HepG2 (cell line): ENCODE data around the gene TBC1D10A. TPM values are rescaled to one million over a fixed set of nuclear protein-coding genes. Genes with fewer than 3 reads are reported as not detected.

Experiments
- CREB3 ChIP-seq: sonication (generic); formaldehyde crosslinking; IDR thresholded peaks from 2 replicates; pipeline ENCODE4 v1.5.0; 2020; ENCODE audit warnings: missing genetic modification reagents
- FOSL1 ChIP-seq: sonication (generic); formaldehyde crosslinking; IDR thresholded peaks from 2 replicates; pipeline ENCODE4 v1.9.0; 2021; ENCODE audit warnings: missing genetic modification reagents, borderline replicate concordance
- HMG20A ChIP-seq: IDR thresholded peaks from 2 replicates; pipeline ENCODE4 v1.6.1; 2016; ENCODE audit warnings: borderline replicate concordance
- HMGA1 ChIP-seq: sonication (generic); formaldehyde crosslinking; conservative IDR thresholded peaks from 2 replicates; pipeline ENCODE4 v1.4.0; 2020; ENCODE audit warnings: missing genetic modification reagents
- HOXA3 ChIP-seq: sonication (generic); formaldehyde crosslinking; IDR thresholded peaks from 2 replicates; pipeline ENCODE4 v1.5.0; 2020; ENCODE audit warnings: missing genetic modification reagents
- ISX ChIP-seq: sonication (generic); formaldehyde crosslinking; conservative IDR thresholded peaks from 2 replicates; pipeline ENCODE4 v1.5.0; 2020; ENCODE audit warnings: missing genetic modification reagents
- KMT2B ChIP-seq: IDR thresholded peaks from 2 replicates; pipeline ENCODE4 v1.6.1; 2016; ENCODE audit warnings: missing genetic modification reagents, missing compliant biosample characterization
- MXD4 ChIP-seq: IDR thresholded peaks from 2 replicates; pipeline ENCODE4 v1.6.1; 2016; ENCODE audit warnings: mild to moderate bottlenecking, missing biosample characterization, missing genetic modification reagents
- NFE2L1 ChIP-seq: sonication (generic); formaldehyde crosslinking; IDR thresholded peaks from 2 replicates; pipeline ENCODE4 v1.4.0; 2020; ENCODE audit warnings: missing genetic modification reagents, mild to moderate bottlenecking, borderline replicate concordance
- NR2F2 ChIP-seq: IDR thresholded peaks from 2 replicates; pipeline ENCODE4 v1.6.1; 2012; ENCODE audit warnings: low read depth, inconsistent platforms, borderline replicate concordance
- PBX2 ChIP-seq: IDR thresholded peaks from 2 replicates; pipeline ENCODE4 v1.6.1; 2016; ENCODE audit warnings: control low read depth
- SNAI1 ChIP-seq: sonication (generic); formaldehyde crosslinking; IDR thresholded peaks from 2 replicates; pipeline ENCODE4 v1.5.0; 2020; ENCODE audit warnings: mild to moderate bottlenecking, missing genetic modification reagents, borderline replicate concordance
- SP2 ChIP-seq: sonication (generic); formaldehyde crosslinking; IDR thresholded peaks from 2 replicates; pipeline ENCODE4 v1.5.1; 2020; ENCODE audit warnings: mild to moderate bottlenecking, missing genetic modification reagents
- SRF ChIP-seq: IDR thresholded peaks from 2 replicates; pipeline ENCODE4 v1.6.1; 2011; ENCODE audit warnings: mild to moderate bottlenecking, low read depth, low read length, moderate library complexity
- TBX3 ChIP-seq: fragments of 450-650 bp; IDR thresholded peaks from 2 replicates; pipeline ENCODE4 v1.6.1; 2017; ENCODE audit warnings: antibody characterized with exemption, mild to moderate bottlenecking, inconsistent platforms, borderline replicate concordance
- TCF7 ChIP-seq: sonication (generic); IDR thresholded peaks from 2 replicates; pipeline ENCODE4 v1.6.1; 2016; ENCODE audit warnings: antibody characterized with exemption, low read depth
- TRIM24 ChIP-seq: sonication (generic); formaldehyde crosslinking; IDR thresholded peaks from 2 replicates; pipeline ENCODE4 v1.8.0; 2022; ENCODE audit warnings: mild to moderate bottlenecking, missing genetic modification reagents
- ZNF275 ChIP-seq: sonication (generic); formaldehyde crosslinking; IDR thresholded peaks from 2 replicates; pipeline ENCODE4 v1.8.0; 2022; ENCODE audit warnings: missing genetic modification reagents, mild to moderate bottlenecking, inconsistent platforms, borderline replicate concordance
- ZNF609 ChIP-seq: sonication (generic); formaldehyde crosslinking; IDR thresholded peaks from 2 replicates; pipeline ENCODE4 v1.4.0; 2020; ENCODE audit warnings: mild to moderate bottlenecking, missing genetic modification reagents, borderline replicate concordance
- ZNF691 ChIP-seq: sonication (generic); formaldehyde crosslinking; IDR thresholded peaks from 2 replicates; pipeline ENCODE4 v1.4.0; 2020; ENCODE audit warnings: missing genetic modification reagents, low read depth, mild to moderate bottlenecking, borderline replicate concordance
- polyA plus RNA-seq, 8 experiments: library from polyadenylated mRNA; depleted of rRNA in 3 of 8; stranded (reverse) in 7 of 8; unstranded in 1 of 8; fragments of >200 nt; fragmentation: Illumina TruSeq in 4 of 8; extraction: Trizol in 4 of 8; gene quantifications; 2 replicates each; pipeline versions ENCODE4 v1.2.1 to v1.2.3, GENCODE V29; 2011 to 2016; ENCODE audit warnings: low read depth in 4 of 8, missing spikeins in 1 of 8, mixed read lengths in 1 of 8; ENCODE audit not compliant: insufficient read depth in 1 of 8
- total RNA-seq, 5 experiments: library from RNA; depleted of rRNA; stranded (reverse); fragments of >200 nt; fragmentation: Illumina TruSeq; extraction: Trizol; gene quantifications; 2 replicates each; pipeline ENCODE4 v1.2.3, GENCODE V29; 2016; ENCODE audit warnings: low read depth in 1 of 5

TBC1D10A gene
- total and polyA plus RNA-seq, 2 of the 13 experiments (the other 11 are each of a cell fraction or from before 2014, with no cell fraction given) = 4.2 to 4.9 TPM

GRCh38 chr22:30326706-30327362 lies at the start of gene TBC1D10A (continued):
- TF ChIP-seq SRF (no peak), HOXA3 (no peak), TBX3 (no peak), CREB3 (CRISPR knock-in tag) (no peak), ZNF691 (CRISPR knock-in tag) (no peak), SNAI1 (CRISPR knock-in tag) (no peak), KMT2B (peak; percentile 43; the same call in 1 of the 2 replicates), TRIM24 (CRISPR knock-in tag) (no peak), MXD4 (CRISPR knock-in tag) (0 out of 2 replicates have a peak, but pooled peaks have one; percentile 48), SP2 (CRISPR knock-in tag) (peak; percentile 53; the same call in 1 of the 2 replicates), PBX2 (CRISPR knock-in tag) (peak; percentile 86), HMGA1 (CRISPR knock-in tag) (no peak), ZNF275 (CRISPR knock-in tag) (no peak), TCF7 (no peak), ISX (CRISPR knock-in tag) (no peak), NR2F2 (no peak; the same call in 1 of the 2 replicates), NFE2L1 (CRISPR knock-in tag) (no peak), FOSL1 (CRISPR knock-in tag) (no peak), ZNF609 (no peak; the same call in 1 of the 2 replicates), HMG20A (CRISPR knock-in tag) (no peak)
